Trophoblast cell (in vitro differentiated cells and primary cell): ENCODE measurements around the gene IPO11.

Experiments
- DNase-seq, 2 donors: peaks; one replicate each; pipeline ENCODE4 v3.0.0-alpha.2; 2016
- H2AFZ ChIP-seq: 2 replicates; pipeline ENCODE4 v1.6.1; 2013; ENCODE audit warnings: low read length, moderate library complexity, mild to moderate bottlenecking; ENCODE audit not compliant: insufficient read depth, poor library complexity
- H2AK5ac ChIP-seq: 2 replicates; pipeline ENCODE4 v1.6.1; 2013; ENCODE audit warnings: mild to moderate bottlenecking, low read length
- H2BK120ac ChIP-seq: 2 replicates; pipeline ENCODE4 v1.6.1; 2013; ENCODE audit warnings: low read length, mild to moderate bottlenecking, moderate library complexity; ENCODE audit not compliant: insufficient read depth, poor library complexity
- H2BK12ac ChIP-seq: 2 replicates; pipeline ENCODE4 v1.6.1; 2013; ENCODE audit warnings: mild to moderate bottlenecking, low read length, moderate library complexity
- H2BK5ac ChIP-seq: 2 replicates; pipeline ENCODE4 v1.6.1; 2013; ENCODE audit warnings: low read length, low read depth, moderate library complexity, mild to moderate bottlenecking; ENCODE audit not compliant: poor library complexity
- H3K14ac ChIP-seq: 2 replicates; pipeline ENCODE4 v1.6.1; 2013; ENCODE audit warnings: mild to moderate bottlenecking, low read length
- H3K18ac ChIP-seq: 2 replicates; pipeline ENCODE4 v1.6.1; 2013; ENCODE audit warnings: mild to moderate bottlenecking, low read length
- H3K23ac ChIP-seq: 2 replicates; pipeline ENCODE4 v1.6.1; 2013; ENCODE audit warnings: low read length
- H3K27ac ChIP-seq: 2 replicates; pipeline ENCODE4 v1.5.1; 2013; ENCODE audit warnings: low read depth, mild to moderate bottlenecking, inconsistent platforms, low read length, moderate library complexity
- H3K27me3 ChIP-seq: 2 replicates; pipeline ENCODE4 v1.6.1; 2013; ENCODE audit warnings: inconsistent platforms, mild to moderate bottlenecking, low read length, moderate library complexity; ENCODE audit not compliant: insufficient read depth
- H3K36me3 ChIP-seq, 2 experiments: 1 replicate in 1 of 2; 2 replicates in 1 of 2; pipeline ENCODE4 v1.6.1; 2013; ENCODE audit warnings: low read length in 2 of 2, mild to moderate bottlenecking in 2 of 2, moderate library complexity in 1 of 2; ENCODE audit not compliant: insufficient read depth in 2 of 2, control insufficient read depth in 1 of 2
- H3K4ac ChIP-seq: 2 replicates; pipeline ENCODE4 v1.6.1; 2013; ENCODE audit warnings: low read depth, mild to moderate bottlenecking, low read length, moderate library complexity
- H3K4me1 ChIP-seq, 2 experiments: 1 replicate in 1 of 2; 2 replicates in 1 of 2; pipeline ENCODE4 v1.6.1; 2013; ENCODE audit warnings: low read length in 2 of 2, mild to moderate bottlenecking in 2 of 2, moderate library complexity in 1 of 2; ENCODE audit not compliant: insufficient read depth in 2 of 2, control insufficient read depth in 1 of 2
- H3K4me2 ChIP-seq: 2 replicates; pipeline ENCODE4 v1.6.1; 2013; ENCODE audit warnings: inconsistent platforms, mild to moderate bottlenecking, low read length, moderate library complexity
- H3K4me3 ChIP-seq: 2 replicates; pipeline ENCODE4 v1.5.1; 2013; ENCODE audit warnings: mild to moderate bottlenecking, low read depth, low read length, inconsistent platforms
- H3K79me1 ChIP-seq: one replicate; pipeline ENCODE4 v1.6.1; 2013; ENCODE audit warnings: low read length
- H3K79me2 ChIP-seq: 2 replicates; pipeline ENCODE4 v1.6.1; 2013; ENCODE audit warnings: low read length, mild to moderate bottlenecking; ENCODE audit not compliant: control insufficient read depth, insufficient read depth, poor library complexity
- H3K9ac ChIP-seq: 2 replicates; pipeline ENCODE4 v1.6.1; 2013; ENCODE audit warnings: mild to moderate bottlenecking, low read length
- H3K9me3 ChIP-seq: 2 replicates; pipeline ENCODE4 v1.6.1; 2013; ENCODE audit warnings: low read depth, mild to moderate bottlenecking, control low read depth, inconsistent platforms, low read length; ENCODE audit not compliant: insufficient read depth
- H4K12ac ChIP-seq: 2 replicates; pipeline ENCODE4 v1.6.1; 2013; ENCODE audit warnings: low read depth, mild to moderate bottlenecking, low read length, moderate library complexity
- H4K8ac ChIP-seq: 2 replicates; pipeline ENCODE4 v1.6.1; 2013; ENCODE audit warnings: low read depth, mild to moderate bottlenecking, low read length, moderate library complexity
- H4K91ac ChIP-seq: one replicate; pipeline ENCODE4 v1.6.1; 2013; ENCODE audit warnings: low read depth, mild to moderate bottlenecking, low read length, moderate library complexity
- WGBS: extraction: QIAGEN DNeasy Blood & Tissue Kit; methylation state at CpG from one replicate; pipeline ENCODE4 v1.1.7; 2013; ENCODE audit warnings: missing lambda C conversion rate; ENCODE audit not compliant: insufficient read length, insufficient coverage; ENCODE audit errors: extremely low coverage; 5-methylcytosine and 5-hydroxymethylcytosine counted together

The IPO11 gene

GRCh38 chr5:62608529-62609511 is 196.3 kb downstream of the IPO11 start:
- H3K36me3 ChIP-seq: peaks cover 0 to 2% of the 10 kb centered on the region in 2 experiments
- no peak overlapping the region for H3K9ac ChIP-seq
- H2AK5ac ChIP-seq: no peak overlapping the region
- H4K12ac ChIP-seq: no peak overlapping the region
- no peaks in the 10 kb centered on the region for H3K9me3 ChIP-seq
- no peaks in the 10 kb centered on the region for H3K27me3 ChIP-seq
- H2AFZ ChIP-seq: no peak overlapping the region
- no CpG with 5 or more reads among the region's 7 CpGs for WGBS
- H3K4me2 ChIP-seq: no peak overlapping the region
- no peaks in the 10 kb centered on the region for H3K79me2 ChIP-seq
- no peak overlapping the region for H4K91ac ChIP-seq
- H3K27ac ChIP-seq: no peak overlapping the region
- DNase-seq: no peak
- H3K4me3 ChIP-seq: no peak overlapping the region
- no peaks in the 10 kb centered on the region for H3K79me1 ChIP-seq
- no peak overlapping the region for H3K23ac ChIP-seq
- H2BK12ac ChIP-seq: no peak overlapping the region
- H3K14ac ChIP-seq: no peak overlapping the region
- H3K4me1 ChIP-seq: no peaks in the 10 kb centered on the region
- no peak overlapping the region for H2BK120ac ChIP-seq
- H4K8ac ChIP-seq: no peak overlapping the region
- H3K4ac ChIP-seq: no peak overlapping the region
- no peak overlapping the region for H2BK5ac ChIP-seq
- no peak overlapping the region for H3K18ac ChIP-seq

DNA sequence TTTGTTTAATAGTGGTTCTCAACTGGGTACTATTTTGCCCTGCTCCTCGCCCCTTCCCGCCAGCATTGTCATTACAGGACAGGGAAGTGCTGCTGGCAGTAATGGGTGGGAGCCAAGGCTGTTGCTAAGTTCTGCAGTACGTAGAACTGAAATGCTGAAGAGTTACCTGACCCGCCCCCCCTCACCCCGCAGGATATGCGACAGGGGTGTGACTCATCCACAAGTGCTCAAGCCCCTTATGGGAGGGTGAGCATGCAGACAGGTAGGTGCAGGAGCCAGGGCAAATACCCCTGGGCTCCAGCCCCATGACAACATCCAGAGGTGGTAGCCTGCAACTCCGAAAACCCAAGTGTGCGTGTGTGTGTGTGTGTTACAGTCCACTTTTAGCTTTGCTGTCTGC is 201.8 kb downstream of the IPO11 start:
- Histone ChIP-seq H3K27me3 (no peaks in the 10 kb centered on the region), H3K79me2 (no peaks in the 10 kb centered on the region), H3K4me2 (no peak overlapping the region), H2AK5ac (no peak overlapping the region), H3K4ac (no peak overlapping the region), H3K27ac (no peak overlapping the region), H3K4me1 (no peaks in the 10 kb centered on the region), H3K79me1 (no peaks in the 10 kb centered on the region), H2BK12ac (no peak overlapping the region), H3K23ac (no peak overlapping the region), H2BK120ac (no peak overlapping the region), H3K14ac (no peak overlapping the region), H3K36me3 (peaks cover 0 to 4% of the 10 kb centered on the region in 2 experiments), H2AFZ (no peak overlapping the region), H2BK5ac (no peak overlapping the region), H3K9me3 (peaks cover 7% of the 10 kb centered on the region), H3K18ac (no peak overlapping the region), H4K12ac (no peak overlapping the region), H4K8ac (no peak overlapping the region), H3K4me3 (no peak overlapping the region), H4K91ac (no peak overlapping the region), H3K9ac (no peak overlapping the region)
- no CpG with 5 or more reads among the region's 8 CpGs for WGBS
- DNase-seq: no peak

DNA sequence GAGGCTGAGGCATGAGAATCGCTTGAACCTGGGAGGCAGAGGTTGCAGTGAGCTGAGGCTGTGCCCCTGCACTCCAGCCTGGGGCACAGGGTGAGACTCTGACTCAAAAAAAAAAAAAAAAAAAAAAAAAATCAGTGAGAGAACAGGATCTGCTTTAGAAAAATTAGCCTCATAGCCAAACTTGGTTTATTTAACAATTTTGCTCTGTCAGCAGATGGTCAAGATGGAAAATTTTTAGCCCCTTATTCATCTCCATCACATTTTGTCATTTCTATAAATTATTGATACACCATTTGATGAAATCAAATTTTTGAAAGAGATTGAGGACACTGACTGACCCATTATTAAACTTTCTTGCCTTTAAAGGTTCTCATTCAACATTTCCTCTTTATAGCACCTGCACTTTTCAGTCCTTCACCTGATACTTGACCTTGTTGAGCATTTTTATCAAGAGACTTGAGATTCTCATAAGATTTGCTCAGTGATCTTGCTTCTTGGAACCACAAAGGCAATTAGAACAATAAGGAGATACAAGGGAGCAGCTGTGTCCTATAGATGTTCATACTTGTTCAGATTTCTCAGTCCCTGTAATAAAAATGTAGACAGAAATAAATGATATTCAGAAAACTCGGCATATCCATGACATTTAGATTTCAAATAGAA is 204.2 kb downstream of the IPO11 start:
- peaks cover 7% of the 10 kb centered on the region for H3K9me3 ChIP-seq
- no peak overlapping the region for H3K14ac ChIP-seq
- no peak overlapping the region for H4K12ac ChIP-seq
- no peak overlapping the region for H3K9ac ChIP-seq
- no peak overlapping the region for H3K4me2 ChIP-seq
- no peak overlapping the region for H3K27ac ChIP-seq
- no peak overlapping the region for H2AK5ac ChIP-seq
- no peaks in the 10 kb centered on the region for H3K79me2 ChIP-seq
- H2AFZ ChIP-seq: no peak overlapping the region
- H2BK12ac ChIP-seq: no peak overlapping the region
- no peak for DNase-seq
- no peak overlapping the region for H3K18ac ChIP-seq
- H3K4me3 ChIP-seq: no peak overlapping the region
- no peak overlapping the region for H3K4ac ChIP-seq
- H3K36me3 ChIP-seq: peaks cover 0 to 4% of the 10 kb centered on the region in 2 experiments
- H4K8ac ChIP-seq: no peak overlapping the region
- no peak overlapping the region for H3K23ac ChIP-seq
- no peak overlapping the region for H2BK5ac ChIP-seq
- no peaks in the 10 kb centered on the region for H3K79me1 ChIP-seq
- no peaks in the 10 kb centered on the region for H3K27me3 ChIP-seq
- peaks cover 2 to 3% of the 10 kb centered on the region in 2 experiments for H3K4me1 ChIP-seq
- no CpG with 5 or more reads among the region's 2 CpGs for WGBS
- H4K91ac ChIP-seq: no peak overlapping the region
- no peak overlapping the region for H2BK120ac ChIP-seq

- no peaks in the 10 kb centered on the region for H3K27me3 ChIP-seq
- H3K23ac ChIP-seq: no peak overlapping the region
- H2AFZ ChIP-seq: no peak overlapping the region
- peaks cover 7% of the 10 kb centered on the region for H3K9me3 ChIP-seq
- no peaks in the 10 kb centered on the region for H3K79me1 ChIP-seq
- no peak overlapping the region for H4K8ac ChIP-seq
- H3K4ac ChIP-seq: no peak overlapping the region
- H4K91ac ChIP-seq: no peak overlapping the region
- H2BK120ac ChIP-seq: no peak overlapping the region
- no peak overlapping the region for H3K4me3 ChIP-seq
- H2BK5ac ChIP-seq: no peak overlapping the region
- H2AK5ac ChIP-seq: no peak overlapping the region
- H3K36me3 ChIP-seq: peaks cover 0 to 4% of the 10 kb centered on the region in 2 experiments
- no peak for DNase-seq
- no peak overlapping the region for H3K14ac ChIP-seq
- H3K4me2 ChIP-seq: no peak overlapping the region
- no peak overlapping the region for H4K12ac ChIP-seq
- peaks cover 2 to 3% of the 10 kb centered on the region in 2 experiments for H3K4me1 ChIP-seq
- H2BK12ac ChIP-seq: no peak overlapping the region
- no peaks in the 10 kb centered on the region for H3K79me2 ChIP-seq
- no peak overlapping the region for H3K27ac ChIP-seq
- H3K18ac ChIP-seq: no peak overlapping the region
- no peak overlapping the region for H3K9ac ChIP-seq
These were observed 205.4 kb downstream of the IPO11 start for GRCh38 chr5:62617943-62618342.
